NCI-H146 (cell line): ENCODE data around the gene RAF1.
A peak's percentile ranks its signal among the peaks of the same experiment; 100 is the strongest.

Experiments
- DNase-seq: peaks from one replicate; lab custom pipeline; 2025; lab: John Stamatoyannopoulos, UW

The RAF1 gene

DNA sequence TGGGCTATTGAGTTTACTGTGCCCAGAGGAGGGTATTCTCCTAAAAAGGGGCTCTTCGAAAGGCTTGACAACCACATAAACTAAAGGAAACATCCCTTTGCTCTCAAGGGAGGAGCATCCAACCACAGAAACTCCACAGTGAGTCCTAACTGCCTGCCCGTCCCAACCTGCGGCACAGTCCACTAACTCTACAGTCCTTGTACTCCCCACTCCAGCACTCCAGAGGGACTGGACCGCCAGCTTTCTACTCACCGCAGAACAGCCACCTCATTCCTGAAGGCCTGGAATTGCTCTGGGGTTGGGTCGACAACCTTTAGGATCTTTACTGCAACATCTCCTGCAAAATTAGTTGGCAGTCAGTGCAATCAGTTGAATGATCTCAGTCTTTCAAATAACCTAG, 72.5 kb downstream of the RAF1 start:
- no peak for DNase-seq

DNA sequence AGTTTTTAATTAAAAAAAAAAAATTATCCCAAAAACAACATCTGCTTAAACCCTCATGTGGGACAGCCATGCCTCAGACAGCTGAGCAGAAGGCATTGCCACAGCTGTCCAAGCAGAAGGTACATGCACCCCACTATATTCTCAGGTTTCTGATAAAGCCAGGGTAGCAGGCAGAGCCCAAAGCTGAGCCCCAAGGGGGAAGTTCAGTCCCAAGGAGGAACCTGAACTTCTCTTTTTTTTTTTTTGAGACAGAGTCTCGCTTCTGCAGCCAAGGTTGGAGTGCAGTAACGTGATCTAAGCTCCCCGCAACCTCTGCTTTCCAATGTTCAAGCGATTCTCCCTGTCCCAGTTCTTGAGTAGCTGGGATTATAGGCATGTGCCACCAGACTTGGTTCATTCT, 73.8 kb downstream of the RAF1 start:
- DNase-seq, result no peak

DNA sequence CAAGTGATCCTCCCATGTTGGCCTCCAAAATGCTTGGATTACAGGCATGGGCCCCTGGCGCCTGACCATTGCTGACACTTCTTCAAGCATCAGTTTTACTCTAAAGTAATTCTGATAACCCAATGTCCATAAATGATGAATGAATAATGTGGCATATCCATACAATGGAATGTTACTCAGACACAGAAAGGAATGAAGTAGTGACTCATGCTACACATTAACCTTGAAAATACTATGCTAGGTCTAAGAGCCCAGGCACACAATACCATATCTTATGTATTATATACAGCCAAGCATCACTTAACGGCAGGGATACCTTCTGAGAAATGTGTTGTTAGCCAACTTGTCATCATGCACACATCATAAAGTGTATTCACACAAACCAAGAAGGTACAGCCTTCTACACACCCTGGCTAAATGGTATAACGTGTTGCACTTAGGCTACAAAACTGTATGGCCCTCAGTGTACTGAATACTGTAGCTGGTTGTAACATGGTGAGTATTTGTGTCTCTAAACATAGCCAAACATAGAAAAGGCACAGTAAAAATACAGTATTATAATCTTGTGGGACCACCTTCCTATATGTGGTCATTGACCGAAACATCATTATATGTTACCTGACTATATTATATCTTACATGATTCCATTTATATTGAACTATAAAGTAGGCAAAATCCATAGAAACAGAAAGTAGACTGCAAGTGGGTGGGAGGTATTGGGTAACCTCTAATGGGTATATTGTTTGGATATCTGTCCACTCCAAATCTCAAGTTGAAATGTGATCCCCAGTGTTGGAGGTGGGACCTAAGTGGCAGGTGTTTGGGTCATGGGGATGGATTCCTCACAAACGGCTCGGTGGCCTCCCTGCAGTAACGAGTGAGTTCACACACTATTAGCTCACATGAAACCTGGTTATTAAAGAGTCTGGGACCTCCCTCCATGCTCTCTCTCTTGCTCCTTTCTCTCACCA, 75.6 kb downstream of the RAF1 start:
- DNase-seq, result peak; percentile 29

DNA sequence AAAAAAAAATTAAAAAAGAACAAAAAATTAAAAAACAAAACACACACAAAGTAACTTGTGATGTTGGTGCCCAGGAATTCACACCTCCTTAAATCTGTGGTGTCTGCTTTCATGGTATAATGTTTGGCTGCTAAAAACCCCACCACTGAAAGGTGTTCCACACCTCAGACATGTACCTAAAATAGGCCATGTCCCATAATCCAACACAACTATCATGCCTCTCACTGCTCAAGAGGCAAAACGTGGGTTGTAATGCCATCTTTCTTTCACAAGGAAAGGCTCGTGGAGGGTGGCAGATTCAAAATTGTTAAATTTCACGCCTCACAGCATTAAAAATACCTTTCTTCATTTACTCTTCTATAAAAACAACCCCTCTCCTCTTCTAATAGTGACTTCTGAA, 77.5 kb downstream of the RAF1 start:
- no peak for DNase-seq

DNA sequence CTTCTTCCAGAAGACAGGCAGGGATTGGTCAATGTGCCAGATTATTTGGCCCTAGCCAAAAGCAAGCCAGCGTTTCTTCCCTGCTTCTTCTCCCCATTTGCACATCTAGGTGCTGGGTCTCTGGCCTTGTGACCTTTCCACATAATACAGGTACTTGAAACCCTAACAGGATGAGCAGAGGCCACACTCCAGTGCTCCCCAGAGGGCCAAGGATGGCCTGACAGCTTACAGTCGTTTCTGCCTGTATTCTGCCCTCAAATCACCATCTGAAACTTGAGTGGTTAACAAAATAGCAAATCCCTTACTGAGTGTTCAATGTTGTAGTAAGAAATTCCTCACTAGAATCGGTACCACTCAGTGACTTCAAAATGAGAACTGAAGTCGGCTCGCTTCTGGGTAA, 77.9 kb downstream of the RAF1 start:
- no peak for DNase-seq

DNA sequence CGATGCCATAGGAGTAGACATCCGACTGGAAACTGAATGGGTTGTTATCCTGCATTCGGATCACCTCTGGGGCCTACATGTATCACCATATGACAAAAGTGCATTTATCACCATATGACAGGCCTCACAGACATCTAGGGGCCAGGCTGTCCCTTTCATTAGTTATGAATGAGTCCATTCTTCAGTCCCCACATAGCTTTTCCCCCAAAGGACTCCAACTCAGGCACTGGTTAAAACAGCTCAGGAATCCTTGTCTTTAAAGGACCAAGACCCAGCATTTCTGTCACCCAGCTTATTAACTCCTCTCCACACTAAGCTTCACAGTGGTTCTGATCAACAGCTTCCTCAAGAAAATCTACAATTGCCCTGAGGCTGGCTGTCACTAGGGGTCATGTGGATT, 78.7 kb downstream of the RAF1 start:
- no peak for DNase-seq

DNA sequence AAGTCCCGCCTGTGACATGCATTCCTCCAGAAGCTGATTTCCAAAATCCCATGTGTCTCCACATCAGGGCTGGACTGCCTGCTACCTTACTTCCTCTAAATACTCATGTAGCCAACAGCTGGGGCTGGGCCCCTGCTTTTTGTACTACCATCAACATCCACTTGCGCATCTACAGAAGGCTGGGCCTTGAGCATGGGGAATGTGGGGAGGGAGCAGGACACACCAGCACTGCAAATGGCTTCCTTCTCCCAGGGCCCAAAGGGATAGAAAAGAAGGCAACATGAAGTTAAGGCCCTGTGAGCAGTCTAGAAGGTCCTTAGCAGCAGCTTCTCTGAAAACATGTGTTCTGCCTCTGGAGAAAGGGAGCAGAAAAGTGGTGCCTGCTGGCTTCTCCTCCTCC, 79.8 kb downstream of the RAF1 start:
- DNase-seq, result no peak

DNA sequence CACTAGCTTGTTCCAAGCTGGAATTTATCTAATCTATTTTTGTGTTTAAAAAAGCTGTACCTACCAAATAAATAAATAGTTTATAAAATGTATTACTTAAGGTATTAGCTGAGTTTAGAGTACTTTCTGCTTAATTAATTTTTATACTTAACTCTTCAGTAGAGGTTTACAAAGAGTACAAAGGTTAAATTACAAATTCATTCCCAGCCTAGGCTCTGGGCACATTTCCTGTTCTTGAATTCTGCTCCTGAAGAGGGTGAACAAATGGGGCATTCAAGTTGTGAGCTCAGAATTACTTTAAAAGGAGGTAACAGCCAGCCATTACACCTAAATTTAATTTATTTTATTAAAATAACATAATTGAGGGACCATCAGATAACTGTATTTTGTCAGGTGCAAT, 80.6 kb downstream of the RAF1 start:
- no peak for DNase-seq

DNA sequence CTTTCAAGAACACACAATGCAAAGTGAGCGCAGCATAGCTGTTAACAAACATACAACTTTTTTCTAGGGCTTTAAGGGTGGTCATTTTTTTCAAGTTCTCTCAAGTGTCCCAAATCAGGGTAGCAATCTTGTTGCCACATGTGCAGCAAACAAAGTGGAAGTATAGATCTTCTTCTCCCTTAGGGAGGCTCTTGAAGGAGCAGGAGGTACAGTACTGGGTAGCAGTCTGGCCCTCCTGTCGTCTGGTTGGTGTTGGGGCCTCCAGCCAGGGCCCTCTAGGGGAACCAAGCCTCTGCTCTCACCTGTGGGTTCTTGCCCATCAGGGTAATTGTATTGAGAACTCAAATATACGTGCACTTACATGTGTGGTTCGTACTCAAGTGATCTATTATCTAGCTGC, 81.2 kb downstream of the RAF1 start:
- DNase-seq, result no peak

DNA sequence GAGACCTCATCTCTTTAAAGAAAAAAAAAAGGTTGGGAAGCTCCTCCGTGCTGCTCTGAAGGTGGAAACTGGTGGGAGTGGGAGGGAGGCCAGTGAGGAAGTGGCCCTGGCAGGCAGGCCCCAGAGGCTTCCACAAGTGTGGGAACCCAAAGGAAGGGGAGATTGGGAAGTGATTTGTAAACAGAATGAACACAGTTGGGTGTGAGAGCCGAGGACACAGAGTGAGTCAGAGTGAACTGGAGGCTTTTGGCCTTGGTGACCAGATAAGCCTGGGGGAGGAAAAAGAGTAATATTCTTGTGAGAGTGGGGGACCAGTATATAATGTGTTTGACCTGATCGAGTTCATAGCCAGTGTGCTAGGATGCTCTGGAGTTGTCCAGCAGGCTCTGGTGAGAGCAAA, 84.0 kb downstream of the RAF1 start:
- DNase-seq, result no peak

DNA sequence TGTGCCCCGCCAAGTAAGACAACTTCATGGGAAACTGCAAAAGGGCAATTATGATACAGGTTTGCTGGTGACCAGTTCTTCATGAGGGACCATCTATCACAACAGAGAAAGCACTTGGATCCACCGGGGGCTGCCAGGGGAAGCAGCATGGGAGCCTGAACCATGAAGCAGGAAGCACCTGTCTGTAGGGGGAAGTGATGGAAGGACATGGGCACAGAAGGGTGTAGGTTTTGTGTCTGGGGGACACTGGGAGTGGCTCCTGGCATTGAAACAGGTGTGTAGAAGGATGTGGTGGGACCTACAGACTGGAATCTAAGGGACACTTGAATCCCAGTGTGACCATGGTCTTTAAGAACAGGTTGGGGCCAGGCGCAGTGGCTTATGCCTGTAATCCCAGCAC, 84.5 kb downstream of the RAF1 start:
- no peak for DNase-seq

DNA sequence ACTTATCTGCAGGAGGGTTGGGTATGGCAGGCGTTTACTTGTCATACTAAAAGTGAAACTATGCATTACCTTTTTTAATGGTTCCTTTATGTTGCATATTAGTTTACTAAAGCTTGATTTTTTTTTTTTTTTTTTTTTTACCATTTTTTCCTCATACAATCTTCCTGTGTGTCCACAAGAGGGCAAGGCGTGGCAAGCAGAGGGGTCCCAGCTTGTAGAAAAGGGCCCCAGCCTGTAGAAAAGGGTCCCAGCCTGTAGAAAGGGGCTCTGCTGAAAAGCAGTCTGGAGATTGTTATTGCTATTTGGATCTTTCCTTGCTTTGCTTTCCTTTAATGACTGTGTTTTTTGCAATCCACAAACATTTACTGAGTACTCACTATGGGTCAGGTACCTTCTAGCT, 85.2 kb downstream of the RAF1 start:
- no peak for DNase-seq

DNA sequence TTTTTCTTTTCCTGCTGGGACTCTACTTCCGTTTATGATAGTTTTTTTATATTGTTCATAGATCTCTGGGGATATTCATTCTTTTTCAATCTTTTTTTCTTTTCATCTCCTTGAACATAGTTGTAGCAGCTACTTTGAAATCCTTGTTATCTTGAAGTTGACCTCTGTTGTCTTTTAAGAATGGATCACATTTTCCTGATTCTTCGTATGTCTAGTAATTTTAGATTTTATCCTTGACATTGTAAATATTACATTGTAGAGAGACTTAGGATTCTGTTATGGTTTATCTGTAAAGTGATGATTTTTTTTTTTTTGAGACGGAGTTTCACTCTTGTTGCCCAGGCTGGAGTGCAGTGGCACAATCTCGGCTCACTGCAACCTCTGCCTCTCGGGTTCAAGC, 86.5 kb downstream of the RAF1 start:
- DNase-seq, result no peak

DNA sequence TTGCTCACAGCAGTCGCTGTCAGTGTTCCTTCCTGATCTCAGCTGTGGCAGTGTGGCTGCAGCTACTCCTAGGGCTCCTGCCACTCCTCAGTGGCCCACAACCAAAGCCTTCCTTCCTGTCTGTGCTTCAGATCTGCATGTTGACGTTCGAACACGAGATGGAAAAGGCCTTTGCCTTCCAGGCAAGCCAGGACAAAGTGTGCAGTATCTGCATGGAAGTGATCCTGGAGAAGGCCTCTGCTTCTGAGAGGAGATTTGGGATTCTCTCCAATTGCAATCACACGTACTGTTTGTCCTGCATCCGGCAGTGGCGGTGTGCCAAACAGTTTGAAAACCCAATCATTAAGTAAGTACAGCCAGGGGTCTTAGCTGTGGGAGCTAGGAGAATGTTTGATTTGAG, 89.3 kb downstream of the RAF1 start:
- DNase-seq, result no peak

DNA sequence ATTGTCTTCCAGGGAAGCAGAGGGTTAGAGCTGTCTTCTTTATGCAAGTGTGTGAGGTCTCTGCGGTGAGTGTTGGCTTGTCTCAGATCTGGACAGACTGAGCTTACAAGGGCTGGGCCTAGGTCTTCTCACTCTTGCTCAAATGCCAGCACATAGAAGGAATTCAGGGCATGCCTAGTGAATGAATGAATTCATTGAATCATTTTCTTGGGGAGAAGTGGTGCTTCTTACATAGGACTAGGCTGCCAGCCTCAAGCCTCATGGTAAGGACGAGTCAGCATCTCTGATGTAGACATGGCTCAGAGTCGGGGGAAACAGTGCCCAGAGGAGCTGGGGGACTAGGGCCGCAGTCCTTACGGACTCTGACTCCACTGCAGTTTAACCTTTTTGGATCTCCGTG, 89.8 kb downstream of the RAF1 start:
- DNase-seq, result no peak

DNA sequence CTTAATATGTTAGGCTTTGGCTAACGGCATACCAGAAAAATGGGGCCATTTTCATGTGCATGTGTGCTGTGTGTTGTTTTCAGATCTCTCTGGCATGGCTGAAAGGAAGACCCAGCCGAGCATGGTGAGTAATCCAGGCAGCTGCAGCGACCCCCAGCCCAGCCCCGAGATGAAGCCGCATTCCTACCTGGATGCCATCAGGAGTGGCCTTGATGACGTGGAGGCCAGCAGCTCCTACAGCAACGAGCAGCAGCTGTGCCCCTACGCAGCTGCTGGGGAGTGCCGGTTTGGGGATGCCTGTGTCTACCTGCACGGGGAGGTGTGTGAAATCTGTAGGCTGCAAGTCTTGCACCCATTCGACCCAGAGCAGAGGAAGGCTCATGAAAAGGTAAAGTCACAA, 91.9 kb downstream of the RAF1 start:
- no peak for DNase-seq

DNA sequence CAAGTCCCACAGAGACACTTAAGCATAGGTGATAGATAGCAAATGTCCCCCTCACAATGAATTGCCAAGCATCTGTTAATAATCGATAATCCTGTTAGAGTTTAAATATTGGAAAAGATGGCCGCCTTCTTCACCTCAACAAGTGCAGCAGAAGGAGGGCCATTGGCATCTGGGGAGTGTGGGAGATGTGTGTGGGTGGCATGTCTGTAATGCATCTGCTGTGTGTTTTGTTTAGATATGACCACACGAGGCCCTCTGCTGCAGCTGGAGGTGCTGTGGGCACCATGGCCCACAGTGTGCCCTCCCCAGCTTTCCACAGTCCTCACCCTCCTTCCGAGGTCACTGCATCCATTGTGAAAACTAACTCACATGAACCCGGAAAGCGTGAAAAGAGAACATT, 94.1 kb downstream of the RAF1 start:
- DNase-seq, result no peak

DNA sequence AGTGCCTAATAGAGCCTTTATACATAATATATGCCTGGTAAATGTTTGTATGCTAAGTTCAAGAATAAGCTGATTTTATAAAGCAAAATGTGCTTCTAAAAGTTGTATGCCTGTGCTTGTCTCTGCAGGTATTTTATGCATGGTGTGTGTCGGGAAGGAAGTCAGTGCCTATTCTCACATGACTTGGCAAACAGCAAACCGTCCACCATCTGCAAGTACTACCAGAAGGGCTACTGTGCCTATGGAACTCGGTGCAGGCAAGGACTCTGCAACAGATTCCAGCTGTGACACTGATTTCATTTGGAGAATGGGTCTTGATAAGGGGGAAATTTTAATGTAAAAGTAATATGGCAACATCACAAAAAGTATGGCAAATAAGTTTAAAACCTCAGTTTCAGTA, 95.2 kb downstream of the RAF1 start:
- DNase-seq, result no peak

DNA sequence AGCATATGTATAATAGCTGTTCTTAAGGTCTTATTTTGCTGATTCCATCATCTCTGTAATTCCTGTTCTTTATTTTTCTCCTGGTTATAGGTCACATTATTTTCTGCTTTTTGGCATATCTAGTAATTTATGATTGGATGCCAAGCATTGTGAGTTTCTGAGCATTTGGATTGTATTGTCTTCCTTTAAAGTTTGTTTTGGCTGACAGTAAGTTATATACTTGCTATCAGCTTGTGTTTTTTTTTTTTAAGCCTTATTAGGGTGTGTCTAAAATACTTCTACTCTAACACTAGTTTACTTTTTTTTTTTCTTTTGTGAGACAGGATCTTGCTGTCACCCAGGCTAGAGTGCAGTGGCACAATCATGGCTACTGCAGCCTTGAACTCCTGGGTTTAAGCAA, 96.9 kb downstream of the RAF1 start:
- no peak for DNase-seq

DNA sequence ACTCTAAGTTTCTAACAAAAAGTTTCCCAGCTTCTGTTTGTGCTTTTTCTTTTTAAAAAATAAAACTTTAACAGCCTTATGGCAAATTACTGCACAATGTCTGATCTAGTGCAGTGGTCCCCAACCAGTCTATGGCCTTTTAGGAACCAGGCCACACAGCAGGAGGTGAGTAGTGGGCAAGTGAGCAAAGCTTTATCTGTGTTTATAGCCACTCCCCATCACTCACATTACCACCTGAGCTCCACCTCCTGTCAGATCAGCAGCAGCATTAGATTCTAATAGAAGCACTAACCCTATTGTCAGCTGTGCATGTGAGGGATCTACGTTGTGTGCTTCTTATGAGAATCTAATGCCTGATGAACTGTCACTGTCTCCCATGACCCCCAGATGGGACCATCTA, 101.5 kb downstream of the RAF1 start:
- no peak for DNase-seq

DNA sequence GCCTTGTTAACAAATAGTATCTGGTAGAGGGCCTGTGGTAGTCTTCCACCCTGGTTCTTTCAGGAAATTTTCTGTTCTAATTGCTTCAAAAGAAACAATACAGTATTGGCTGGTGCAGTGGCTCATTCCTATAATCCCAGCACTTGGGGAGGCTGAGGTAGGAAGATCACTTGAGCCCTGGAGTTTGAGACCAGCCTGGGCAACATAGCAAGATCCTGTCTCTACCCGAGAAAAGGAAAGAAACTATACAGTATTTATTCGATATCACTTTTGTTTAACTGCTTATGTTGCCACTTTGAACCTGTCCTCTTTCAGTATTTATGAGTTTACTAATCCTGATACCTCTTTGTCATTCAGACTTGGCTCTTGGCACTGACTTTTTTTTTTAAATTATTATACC, 102.5 kb downstream of the RAF1 start:
- DNase-seq, result no peak

DNA sequence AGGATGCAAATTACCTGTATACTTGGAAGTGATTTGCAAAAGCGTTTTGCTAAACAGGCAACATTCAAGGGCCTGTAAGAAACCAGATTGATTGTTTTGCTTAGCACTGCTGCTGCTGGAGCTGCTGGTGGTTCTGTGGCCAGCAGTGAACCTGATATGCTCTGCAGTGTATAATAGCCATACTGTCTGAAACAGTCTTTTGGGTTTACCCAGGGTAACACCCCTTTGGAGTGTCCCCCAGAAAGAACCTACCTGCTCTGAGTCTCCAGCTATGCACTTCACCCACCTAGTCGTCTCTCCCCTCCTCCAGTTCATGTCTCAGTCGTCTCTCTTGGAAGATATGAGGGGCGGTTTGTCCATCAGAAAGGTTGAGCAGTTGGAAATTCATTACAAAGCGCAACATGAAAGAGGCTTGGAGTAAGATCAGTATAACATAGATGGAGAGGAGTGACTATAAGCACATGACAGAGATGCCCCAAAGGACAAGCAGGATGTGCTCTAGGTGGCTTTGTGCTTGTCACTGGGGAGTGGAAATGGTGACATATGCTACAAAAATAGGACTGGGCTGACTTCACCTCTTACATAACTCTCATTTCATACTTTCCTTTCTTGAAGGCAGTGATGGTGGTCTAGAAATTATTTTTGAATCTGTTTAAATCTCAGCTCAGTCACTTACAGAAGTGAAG, 103.3 kb downstream of the RAF1 start:
- no peak for DNase-seq

DNA sequence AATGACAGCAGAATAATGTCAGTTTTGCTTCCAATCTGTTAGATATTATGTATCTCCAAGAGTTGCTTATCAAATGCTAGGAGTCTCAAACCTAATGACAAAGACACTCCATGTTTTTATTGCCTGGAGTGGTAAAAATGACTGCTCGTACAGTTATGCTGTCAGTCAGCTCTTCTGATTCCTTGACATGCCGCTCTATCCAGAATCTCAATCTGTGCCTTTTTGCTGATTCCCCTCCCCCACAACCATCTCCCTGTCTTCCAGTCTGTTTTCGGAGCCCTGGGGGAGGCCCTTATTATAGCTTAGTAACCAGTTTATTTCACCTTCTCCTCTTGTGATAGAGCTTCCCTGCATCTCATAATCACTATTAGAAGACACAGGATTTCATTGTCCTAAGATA, 104.4 kb downstream of the RAF1 start:
- no peak for DNase-seq

DNA sequence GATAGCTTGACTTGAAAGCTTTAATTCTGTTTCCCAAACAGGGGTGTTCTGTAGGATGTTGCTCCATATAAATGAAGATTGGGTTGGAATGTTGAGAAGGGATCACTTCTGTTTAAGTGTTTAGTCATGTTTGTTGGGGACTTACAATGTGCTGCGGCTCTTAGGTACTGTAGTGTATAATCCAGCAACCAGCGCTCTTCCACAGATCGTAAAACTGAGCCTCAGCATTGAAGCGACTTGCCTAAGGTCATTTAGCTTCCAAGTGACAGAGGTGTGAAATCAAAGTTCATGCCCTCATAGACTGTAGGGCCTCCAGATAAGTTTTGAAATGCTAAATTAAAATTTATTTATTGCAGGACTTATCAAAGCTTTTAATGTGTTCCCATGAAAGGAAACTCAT, 105.2 kb downstream of the RAF1 start:
- no peak for DNase-seq
